Measurements from ENCODE around the gene NUP93. TPM values are rescaled to one million over a fixed set of nuclear protein-coding genes. Genes with fewer than 3 reads are reported as not detected.
"Not testable (repeated sequence)": the region's sequence is repeated elsewhere in the genome, so short reads cannot be mapped to it uniquely, and the experiment has no call there.

The NUP93 gene
- total RNA-seq, 4 donors from 2014 or later, result 21.6 to 55.5 (median 37.7) TPM

- ATAC-seq (ENCODE audit: low FRiP score) (no peak), DNase-seq (ENCODE audit: low spot score) (no peak)
- TF ChIP-seq, protein P1, sequence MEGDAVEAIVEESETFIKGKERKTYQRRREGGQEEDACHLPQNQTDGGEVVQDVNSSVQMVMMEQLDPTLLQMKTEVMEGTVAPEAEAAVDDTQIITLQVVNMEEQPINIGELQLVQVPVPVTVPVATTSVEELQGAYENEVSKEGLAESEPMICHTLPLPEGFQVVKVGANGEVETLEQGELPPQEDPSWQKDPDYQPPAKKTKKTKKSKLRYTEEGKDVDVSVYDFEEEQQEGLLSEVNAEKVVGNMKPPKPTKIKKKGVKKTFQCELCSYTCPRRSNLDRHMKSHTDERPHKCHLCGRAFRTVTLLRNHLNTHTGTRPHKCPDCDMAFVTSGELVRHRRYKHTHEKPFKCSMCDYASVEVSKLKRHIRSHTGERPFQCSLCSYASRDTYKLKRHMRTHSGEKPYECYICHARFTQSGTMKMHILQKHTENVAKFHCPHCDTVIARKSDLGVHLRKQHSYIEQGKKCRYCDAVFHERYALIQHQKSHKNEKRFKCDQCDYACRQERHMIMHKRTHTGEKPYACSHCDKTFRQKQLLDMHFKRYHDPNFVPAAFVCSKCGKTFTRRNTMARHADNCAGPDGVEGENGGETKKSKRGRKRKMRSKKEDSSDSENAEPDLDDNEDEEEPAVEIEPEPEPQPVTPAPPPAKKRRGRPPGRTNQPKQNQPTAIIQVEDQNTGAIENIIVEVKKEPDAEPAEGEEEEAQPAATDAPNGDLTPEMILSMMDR (IDR thresholded peaks at IDR 0.05), result no peak
These were observed 67.9 kb downstream of the NUP93 start for GRCh38 chr16:56797861-56798260.

- TF ChIP-seq, protein P1 (IDR thresholded peaks at IDR 0.05), result no peak
- no peak for ATAC-seq (ENCODE audit: low FRiP score)
- no peak for DNase-seq (ENCODE audit: low spot score)
These were observed 69.0 kb downstream of the NUP93 start for GRCh38 chr16:56798955-56799354.

DNA sequence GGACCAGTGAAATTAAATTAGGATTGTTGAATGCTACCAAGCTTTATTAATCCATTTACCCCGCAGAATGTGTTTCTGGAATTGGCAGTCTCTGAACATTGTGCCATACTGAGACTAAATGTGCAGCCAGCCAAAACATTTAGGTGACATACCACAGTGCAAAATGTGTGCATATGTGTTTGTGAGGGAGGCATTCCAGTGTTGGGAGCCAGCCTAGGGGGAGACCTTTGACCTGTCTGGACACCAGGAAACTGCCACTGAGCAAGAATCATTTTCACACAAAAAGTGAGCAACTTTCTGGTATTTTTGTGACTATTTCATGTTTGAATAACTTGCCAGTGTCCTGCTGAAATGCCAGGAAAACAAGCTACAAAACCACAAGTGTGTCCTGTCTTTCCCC is 70.4 kb downstream of the NUP93 start:
- no peak for DNase-seq (ENCODE audit: low spot score)
- TF ChIP-seq, protein P1 (IDR thresholded peaks at IDR 0.05), result no peak
- no peak for ATAC-seq (ENCODE audit: low FRiP score)

DNA sequence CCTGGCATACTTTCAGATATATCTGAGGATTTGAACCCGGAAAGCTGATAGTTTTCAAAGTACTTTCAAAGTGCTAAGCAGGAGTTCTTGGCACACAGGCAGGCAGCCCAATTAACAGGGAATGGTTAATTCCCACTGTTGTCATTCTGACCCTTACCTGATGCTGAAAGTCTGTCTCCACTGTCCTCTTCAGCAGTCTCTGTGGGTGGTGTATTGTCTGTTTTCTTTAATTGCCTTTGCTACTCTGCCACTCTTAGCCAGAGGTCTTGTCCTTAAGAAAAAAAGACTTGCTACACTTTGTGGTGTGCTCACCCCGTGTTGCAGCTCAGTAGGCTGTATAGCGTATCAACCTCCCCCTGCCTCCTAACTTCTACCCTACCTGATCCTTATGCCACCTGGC is 71.8 kb downstream of the NUP93 start:
- TF ChIP-seq, protein P1 (IDR thresholded peaks at IDR 0.05), result no peak
- ATAC-seq (ENCODE audit: low FRiP score) (no peak), DNase-seq (ENCODE audit: low spot score) (no peak)

GRCh38 chr16:56807011-56807675 is 77.2 kb downstream of the NUP93 start:
- DNase-seq (ENCODE audit: low spot score), result no peak
- TF ChIP-seq, protein P1 (IDR thresholded peaks at IDR 0.05), result no peak
- ATAC-seq (ENCODE audit: low FRiP score), result no peak

DNA sequence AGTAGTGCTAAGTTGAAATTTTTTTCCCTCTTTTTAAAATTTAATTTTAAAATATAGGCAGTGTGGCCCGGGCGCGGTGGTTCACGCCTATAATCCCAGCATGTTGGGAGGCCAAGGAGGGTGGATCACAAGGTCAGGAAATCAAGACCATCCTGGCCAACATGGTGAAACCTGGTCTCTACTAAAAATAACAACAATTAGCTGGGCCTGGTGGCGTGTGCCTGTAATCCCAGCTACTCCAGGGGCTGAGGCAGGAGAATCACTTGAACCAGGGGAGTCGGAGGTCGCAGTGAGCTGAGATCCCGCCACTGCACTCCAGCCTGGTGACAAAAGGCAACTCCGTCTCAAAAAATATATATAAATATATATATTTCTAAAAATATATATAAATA is 77.7 kb downstream of the NUP93 start:
- DNase-seq (ENCODE audit: low spot score); ATAC-seq (ENCODE audit: low FRiP score): not testable (repeated sequence)

DNA sequence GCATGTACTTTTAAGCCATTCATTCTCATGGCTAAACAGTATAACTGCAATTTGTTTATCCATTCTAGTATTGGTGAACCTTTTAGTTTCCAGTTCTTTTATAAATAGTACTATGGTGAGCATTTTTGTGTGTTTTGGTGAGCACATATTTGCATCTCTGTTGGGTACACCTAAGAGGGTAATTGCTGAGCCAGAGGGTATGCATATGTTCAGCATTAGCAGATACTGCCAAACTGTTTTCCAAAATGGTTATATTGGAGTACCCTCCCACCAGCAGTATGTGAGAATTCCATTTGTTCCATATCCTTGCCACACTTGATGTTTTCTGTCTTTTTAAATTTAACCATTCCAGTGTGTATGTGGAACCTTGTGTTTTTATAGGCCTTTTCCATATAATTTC is 81.0 kb downstream of the NUP93 start:
- DNase-seq (ENCODE audit: low spot score) (no peak), ATAC-seq (ENCODE audit: low FRiP score) (no peak)
- TF ChIP-seq, protein P1 (IDR thresholded peaks at IDR 0.05), result no peak

DNA sequence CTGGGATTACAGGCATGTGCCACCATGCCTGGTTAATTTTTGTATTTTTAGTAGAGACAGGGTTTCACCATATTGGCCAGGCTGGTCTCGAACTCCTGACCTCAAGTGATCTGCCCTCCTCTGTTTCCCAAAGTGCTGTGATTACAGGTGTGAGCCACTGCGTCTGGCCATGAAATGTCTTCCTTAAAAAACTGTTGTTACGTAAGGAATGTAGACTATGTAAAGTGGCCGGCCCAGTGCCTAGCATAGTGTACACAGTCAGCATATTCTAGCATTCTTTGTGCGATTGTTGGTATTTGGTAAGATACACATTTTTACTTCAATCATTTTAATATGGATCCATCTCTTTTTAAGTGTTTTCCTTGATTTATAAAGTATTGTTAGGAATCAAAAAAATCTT is 81.7 kb downstream of the NUP93 start:
- ATAC-seq (ENCODE audit: low FRiP score); DNase-seq (ENCODE audit: low spot score): not testable (repeated sequence)
